Vagina (tissue), 2 donors: Measurements from ENCODE around the gene ANKRD13C.

Source experiments
- POLR2A ChIP-seq, 2 donors: fragments of 450-650 bp; IDR thresholded peaks; one replicate each; pipeline ENCODE4 v1.6.1; 2017; ENCODE audit warnings: antibody characterized with exemption in 2 of 2, mild to moderate bottlenecking in 2 of 2, moderate library complexity in 2 of 2
- POLR2AphosphoS5 ChIP-seq, 2 donors: sonication (generic); formaldehyde crosslinking; IDR thresholded peaks; one replicate each; pipeline ENCODE4 v1.9.0; 2017; ENCODE audit warnings: antibody characterized with exemption in 2 of 2, mild to moderate bottlenecking in 2 of 2, low read depth in 1 of 2; ENCODE audit not compliant: insufficient read depth in 1 of 2
- TF ChIP-seq, protein P1 (sequence below), 3 experiments: fragments of 450-650 bp in 2 of 3; fragments of 200-600 bp in 1 of 3; sonication (generic) in 1 of 3; IDR thresholded peaks; one replicate each; pipeline ENCODE4 v1.5.1; 2017 to 2019; ENCODE audit warnings: antibody characterized with exemption in 3 of 3, mild to moderate bottlenecking in 2 of 3, moderate library complexity in 2 of 3

DNA sequence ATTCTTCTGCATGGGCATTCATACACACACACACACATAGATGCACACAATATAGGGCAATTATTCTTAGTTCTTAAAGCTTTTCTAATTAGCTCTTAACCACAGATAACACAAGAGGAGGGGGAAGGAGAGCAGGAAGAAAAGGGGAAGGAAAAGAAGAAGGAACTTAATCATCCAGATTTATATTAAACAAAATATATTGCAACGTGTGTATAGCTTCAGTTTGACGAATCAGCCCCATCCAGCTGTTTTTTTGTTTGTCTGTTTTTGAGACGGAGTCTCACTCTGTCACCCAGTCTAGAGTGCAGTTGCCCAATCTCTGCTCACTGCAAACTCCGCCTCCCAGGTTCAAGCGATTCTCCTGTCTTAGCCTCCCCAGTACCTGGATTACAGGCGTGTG is 21.7 kb upstream of the ANKRD13C start:
- TF ChIP-seq POLR2AphosphoS5 (IDR thresholded peaks at IDR 0.05; ENCODE audit: insufficient read depth in 1 of 2, low read depth in 1 of 2) (no peak), POLR2A (IDR thresholded peaks at IDR 0.05) (no peak)
- TF ChIP-seq, protein P1, sequence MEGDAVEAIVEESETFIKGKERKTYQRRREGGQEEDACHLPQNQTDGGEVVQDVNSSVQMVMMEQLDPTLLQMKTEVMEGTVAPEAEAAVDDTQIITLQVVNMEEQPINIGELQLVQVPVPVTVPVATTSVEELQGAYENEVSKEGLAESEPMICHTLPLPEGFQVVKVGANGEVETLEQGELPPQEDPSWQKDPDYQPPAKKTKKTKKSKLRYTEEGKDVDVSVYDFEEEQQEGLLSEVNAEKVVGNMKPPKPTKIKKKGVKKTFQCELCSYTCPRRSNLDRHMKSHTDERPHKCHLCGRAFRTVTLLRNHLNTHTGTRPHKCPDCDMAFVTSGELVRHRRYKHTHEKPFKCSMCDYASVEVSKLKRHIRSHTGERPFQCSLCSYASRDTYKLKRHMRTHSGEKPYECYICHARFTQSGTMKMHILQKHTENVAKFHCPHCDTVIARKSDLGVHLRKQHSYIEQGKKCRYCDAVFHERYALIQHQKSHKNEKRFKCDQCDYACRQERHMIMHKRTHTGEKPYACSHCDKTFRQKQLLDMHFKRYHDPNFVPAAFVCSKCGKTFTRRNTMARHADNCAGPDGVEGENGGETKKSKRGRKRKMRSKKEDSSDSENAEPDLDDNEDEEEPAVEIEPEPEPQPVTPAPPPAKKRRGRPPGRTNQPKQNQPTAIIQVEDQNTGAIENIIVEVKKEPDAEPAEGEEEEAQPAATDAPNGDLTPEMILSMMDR (IDR thresholded peaks at IDR 0.05) = no peak
